Activated CD4-positive, alpha-beta T cell treated with anti-CD3 and anti-CD28 coated beads, Interleukin-2, amount 50 U/mL, for 24 hours (primary cell): ENCODE results near the gene PANX3.

ENCODE experiments used
- DNase-seq, 2 donors: peaks; one replicate each; pipeline ENCODE4 v3.0.0-alpha.2; 2020; ENCODE audit warnings: low read depth in 1 of 2, low spot score in 1 of 2

PANX3 gene

DNA sequence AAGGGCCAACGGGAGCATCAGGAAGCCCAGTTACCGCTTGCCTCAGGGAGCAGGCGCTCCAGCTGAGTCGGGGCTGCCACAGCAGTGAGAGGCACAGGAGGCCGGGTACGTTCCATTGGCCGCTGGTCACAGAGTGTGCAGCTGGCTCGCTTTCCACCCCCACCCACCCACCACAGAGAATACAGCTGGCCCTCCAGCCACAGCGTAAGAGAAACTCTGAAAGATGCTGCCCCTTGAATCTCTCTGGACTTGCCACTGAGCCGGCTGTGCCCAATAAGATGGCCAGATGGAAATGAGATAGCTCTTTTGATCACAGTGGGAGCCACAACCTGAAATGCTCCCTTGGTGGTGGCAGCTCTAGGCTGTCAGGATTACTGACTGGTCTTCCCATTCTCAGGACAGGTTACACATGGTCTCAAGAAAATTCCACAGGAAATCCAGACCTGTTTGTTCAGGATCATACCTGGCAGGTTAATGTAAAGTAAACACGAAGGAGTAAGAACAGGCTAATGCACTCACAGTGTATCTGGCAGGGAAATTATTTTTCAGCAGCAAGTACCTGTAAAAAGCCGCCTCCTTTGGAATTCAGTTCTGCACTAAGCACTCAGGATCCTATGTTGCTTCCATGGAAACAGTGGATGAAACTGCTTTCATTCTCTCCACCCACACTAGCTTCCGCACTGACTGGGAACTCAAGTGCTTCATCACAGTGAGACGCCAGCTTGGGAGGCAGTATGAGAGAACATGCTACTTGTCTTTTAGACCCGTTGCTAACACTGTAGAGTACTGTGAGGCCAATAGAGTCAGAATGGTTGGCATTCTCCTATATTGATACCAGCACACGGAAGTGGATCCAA is 45.8 kb downstream of the PANX3 start:
- no peak for DNase-seq

DNA sequence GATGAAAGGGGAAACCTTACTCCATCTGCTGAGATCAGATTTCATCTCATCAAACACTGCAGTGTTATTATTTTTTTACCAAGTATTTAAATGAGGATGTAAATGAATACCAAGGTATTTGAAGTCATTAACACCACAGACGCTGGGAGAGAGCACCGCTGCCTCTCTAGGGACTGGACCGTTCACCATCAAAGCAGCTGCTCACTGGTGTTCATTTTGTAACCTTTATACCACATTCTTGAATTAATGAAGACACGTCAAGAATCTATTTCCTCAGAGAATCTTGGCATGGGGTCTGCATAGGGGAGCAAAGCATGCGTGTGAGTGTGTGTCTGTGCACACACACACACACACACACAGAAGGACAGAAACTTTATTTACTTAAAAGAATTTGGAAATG is 46.7 kb downstream of the PANX3 start:
- DNase-seq, result no peak

DNA sequence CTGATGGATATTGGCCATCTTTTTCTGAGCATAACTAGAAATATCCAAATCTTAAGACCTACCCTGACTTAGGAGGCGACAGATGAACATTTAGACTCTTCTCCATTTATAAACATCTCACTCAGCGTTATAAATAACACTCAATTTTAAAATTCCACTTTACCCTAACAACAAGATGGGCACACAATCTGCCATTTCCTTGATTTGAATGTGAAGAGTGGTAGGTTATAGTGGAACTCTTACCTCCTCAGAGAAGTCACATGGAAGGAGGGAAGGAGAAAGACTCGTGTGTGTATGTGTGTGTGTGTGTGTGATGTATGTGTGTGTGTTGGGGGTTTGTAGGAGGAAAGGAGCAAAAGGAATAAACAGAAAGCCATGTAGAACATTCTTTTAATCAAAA is 47.3 kb downstream of the PANX3 start:
- no peak for DNase-seq

DNA sequence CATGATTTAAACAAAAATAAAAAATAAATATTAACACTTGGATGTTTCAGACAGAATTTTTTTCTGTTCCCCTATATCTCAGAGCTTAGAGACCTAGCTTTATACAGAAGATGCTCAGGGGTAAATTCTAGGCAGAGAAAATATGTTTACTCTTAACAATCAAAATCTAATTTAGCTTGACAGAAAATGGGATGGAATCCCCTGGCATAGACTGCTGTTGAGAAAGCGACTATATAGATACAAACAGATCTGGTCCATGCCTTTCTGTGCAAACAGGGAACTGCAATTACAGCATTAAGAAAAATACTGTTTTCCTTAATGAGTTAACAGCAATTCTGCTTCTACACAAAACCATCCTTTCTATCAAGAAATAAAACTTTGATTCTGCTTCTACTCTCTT is 47.8 kb downstream of the PANX3 start:
- no peak for DNase-seq

DNA sequence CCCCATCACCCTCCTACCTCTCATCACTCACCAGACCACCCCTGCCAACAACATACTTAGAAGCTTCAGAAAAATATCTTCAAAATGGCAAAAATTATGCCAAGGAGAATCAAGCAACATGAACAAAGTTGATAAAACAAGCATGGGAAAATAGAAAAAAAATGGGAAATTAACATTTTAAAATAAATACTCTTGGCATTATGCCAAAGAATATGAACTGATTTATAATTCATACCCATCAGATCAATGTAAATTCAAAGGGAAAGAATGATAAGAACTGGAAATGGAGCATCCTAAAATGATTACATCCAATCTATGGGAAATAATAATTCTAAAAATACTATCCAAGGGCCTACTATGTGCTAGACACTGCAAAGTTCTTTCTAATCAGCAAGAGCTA is 50.3 kb downstream of the PANX3 start:
- no peak for DNase-seq

DNA sequence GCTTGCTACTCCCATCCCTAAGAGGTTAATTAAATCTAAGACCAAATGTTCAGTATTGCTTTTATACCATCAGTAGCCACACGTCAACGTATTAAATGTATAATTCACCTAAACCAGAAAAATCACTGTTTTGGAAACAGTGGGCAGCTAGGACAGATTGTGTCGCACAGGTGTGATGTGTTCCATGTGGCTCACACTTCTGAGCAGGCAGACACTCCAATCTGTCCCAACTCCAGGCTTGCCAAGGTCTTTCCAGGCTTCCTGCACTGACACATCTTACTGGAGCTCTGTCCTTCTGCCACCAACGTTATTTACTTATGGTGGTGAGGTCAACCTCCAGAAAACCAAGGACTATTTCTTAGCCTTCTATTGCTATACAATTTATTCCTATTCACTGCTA is 50.9 kb downstream of the PANX3 start:
- no peak for DNase-seq

DNA sequence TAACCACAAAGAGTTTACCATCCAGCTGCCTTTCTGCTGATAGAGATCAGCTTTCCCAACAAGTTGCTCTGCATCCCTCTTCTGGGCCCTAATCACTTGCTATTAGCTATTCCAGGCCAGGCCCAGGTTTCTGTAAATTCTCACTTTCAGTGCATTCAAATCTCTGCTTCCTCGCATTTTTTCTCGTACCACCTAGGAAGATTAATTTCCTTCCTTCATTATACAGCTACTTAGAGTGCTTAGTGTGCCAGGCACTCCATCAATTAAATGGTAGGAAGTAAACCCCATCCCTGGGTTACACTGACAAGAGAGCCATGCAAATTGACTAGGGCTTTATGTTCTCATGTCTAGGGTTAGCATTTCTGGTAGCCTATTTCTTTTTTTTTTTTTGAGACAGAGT is 52.6 kb downstream of the PANX3 start:
- no peak for DNase-seq

DNA sequence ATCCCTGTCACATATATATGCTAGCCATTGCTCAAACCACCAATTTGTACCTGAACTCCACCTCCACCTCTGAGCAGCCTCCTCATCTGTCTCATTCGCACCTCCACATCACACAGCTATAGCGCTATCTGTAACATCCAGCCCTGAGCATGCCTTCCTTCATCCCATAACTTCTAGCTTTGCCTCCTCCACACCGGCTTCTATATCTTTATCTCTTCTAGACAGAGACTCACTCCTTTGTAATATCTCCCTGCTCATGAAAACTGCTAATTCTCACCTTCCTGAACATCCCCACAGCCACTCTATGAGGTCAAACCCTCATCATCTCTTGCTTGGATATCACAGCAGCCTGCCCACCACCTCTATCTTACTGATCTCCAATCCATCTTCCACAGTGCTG is 56.4 kb downstream of the PANX3 start:
- DNase-seq, result no peak

DNA sequence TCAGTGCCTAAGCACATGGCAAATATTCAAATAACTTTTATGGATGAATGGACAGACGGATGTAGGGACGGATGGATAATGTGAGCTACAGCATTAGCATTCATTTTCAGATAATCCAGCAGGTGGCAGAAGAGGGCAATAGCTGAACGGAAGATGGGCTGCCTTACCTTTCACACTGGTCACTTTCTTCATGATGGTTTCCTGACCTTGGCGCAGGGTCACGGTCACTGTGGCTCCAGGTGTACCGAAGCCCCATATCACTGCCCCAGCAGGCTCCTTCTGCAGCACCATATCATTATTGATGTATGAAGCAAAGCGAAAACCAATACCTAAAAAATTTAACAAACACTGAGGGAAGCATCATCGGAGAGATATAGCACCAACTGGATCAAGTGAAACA is 58.0 kb downstream of the PANX3 start:
- DNase-seq, result peak in 1 of 2 donors; percentile 36
